NCI-H446 treated with DMSO at 0.1 percent for 48 hours (cell line): Measurements from ENCODE around the gene PLAC8.
"Not testable (repeated sequence)": the region's sequence is repeated elsewhere in the genome, so short reads cannot be mapped to it uniquely, and the experiment has no call there.

Source experiments
- DNase-seq: peaks from one replicate; lab custom pipeline; 2025; lab: John Stamatoyannopoulos, UW

PLAC8 gene, protein sequence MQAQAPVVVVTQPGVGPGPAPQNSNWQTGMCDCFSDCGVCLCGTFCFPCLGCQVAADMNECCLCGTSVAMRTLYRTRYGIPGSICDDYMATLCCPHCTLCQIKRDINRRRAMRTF

DNA sequence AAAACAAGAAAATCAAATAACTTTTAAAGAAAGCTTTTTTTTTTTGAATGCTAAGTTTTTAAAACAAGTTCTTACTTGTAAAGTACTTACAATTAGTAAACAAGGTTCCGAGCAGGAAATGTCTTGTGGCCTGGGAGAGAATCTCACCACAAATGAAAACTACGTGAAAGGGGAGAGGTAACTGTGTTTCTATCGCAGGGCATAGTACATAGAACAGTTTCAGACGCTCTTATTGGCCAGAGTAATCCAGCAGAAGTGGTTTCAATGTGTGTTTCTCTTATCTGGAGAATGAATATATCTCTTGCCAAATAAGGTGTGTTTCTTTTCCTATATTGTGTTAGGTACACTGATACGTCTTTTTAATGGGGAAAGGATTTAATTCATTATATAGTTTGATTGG, at the start of gene PLAC8:
PLAC8 (minus strand) TSS at position 154 of the 400 bp plus-strand sequence. CDS start 6,808 bp downstream, outside the sequence.
- DNase-seq: no peak

DNA sequence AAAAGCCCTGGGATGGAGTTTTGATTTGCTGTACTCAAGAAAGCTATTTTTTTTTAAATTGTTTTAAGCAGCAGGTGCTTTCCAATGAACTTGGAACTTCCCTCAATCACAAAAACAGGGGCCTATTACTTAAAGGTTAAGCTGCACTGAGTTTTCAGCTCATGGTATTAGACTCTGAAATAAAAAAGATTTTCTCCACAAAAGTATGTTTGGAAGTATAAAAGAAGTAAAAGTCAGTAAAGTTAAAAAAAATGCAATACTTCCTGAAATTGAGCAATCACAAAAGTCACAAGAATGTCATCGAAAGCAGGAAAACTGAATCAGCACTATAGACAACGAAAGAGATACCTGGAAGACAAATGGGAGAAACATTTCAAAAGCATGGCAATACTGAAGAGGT, 38.9 kb upstream of the PLAC8 start:
- DNase-seq: no peak

DNA sequence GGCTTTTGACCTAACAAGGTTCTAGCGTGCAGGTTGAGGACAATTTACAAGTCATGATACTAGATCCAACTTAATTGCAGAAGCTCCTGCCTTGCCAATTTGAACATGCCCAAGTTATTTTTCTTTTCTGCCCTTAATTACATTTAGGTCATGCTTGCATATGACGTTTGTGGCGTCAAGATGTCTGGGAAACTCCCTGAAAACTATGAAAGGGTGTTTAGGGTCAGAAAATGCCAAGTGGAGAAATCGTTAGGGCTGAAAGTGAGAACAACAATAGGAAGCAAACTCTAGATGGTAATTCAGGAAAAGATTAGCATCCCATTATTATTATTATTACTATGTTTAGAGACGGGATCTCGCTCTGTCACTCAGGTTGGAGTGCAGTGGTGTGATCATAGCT, 38.2 kb upstream of the PLAC8 start:
- no peak for DNase-seq

DNA sequence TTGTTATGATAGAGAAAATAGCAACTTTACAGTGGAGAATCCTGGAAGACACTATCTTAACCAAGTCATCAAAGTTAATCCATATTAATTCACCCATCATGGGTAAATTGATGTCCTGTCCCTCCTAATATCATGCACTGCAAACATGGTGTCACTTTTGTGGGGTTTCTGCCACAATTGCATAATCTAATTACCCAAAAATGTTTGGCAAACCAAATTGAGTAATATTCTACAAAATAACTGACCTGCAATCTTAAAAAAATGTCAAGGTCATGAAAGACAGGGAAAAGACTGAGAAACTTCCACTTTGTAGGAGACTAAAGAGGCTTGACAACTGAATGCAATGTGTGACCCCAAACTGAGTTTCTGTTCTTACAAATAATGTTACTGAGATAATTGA, 37.1 kb upstream of the PLAC8 start:
- no peak for DNase-seq

DNA sequence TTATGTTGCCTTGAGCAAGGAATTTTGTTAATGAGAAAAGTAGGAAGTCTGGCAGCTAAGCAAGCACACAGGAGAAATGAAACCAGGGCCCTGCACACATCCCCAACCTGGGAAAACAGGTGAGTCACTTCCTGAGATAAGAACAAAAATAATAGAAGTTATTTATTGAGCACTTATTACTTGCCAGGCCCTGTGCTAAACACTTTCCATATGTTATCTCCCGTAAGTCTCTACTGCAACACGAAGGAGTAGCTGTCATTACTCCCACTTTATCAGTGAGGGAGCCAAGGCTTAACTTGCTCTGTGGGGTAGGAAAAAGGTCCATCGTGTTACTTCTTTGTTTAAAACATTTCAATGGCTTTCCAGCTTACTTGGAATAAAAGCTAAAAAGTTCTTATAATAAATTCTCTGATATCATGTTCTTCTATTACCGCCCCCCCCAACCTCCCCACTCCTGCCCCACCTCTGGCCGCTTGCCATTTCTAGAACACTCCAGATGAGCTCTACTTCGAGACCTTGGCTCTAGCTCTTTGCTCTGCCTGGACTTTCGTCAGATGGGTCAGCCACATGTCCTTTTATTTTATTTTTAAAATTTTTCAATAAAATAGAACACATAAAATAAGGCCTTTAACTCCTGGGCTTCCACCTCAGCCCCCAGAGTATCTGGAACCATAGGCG, 36.3 kb upstream of the PLAC8 start:
- DNase-seq: no peak

DNA sequence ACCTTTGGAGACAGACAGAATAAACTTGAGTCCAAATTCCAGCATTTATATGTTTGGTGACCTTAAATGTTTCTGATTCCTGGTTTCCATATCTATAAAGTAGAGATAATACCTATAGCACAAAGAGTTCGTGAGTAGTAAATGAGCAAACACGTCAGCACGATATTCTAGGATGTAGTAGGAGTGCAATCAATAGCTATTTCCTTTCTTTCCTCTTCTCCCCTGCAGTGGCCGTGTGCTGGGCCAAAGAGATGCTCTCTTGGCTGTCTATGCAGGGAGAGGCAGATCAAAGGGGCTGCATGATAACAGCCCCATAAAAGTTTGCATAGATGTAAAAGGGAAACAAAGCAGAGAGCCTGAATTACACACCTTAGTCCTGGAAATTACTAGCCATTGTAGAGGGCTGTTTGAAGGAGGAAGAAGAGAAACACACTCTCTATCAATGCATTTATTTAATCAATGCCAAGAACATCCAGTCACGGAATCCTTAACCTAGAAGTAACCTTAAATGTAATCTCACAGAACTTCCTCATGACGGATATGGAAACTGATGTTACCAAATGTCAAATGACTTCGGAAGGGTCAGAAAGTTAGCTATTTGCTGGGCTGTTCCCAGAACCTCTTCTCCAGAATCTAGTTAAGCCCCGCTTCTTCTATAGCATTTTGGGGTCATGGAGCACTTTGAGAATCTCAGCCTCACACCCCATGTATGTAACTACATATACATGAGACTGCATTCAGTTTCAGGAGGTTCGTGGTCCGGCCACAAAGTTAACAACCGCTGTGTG, 35.5 kb upstream of the PLAC8 start:
- no peak for DNase-seq

DNA sequence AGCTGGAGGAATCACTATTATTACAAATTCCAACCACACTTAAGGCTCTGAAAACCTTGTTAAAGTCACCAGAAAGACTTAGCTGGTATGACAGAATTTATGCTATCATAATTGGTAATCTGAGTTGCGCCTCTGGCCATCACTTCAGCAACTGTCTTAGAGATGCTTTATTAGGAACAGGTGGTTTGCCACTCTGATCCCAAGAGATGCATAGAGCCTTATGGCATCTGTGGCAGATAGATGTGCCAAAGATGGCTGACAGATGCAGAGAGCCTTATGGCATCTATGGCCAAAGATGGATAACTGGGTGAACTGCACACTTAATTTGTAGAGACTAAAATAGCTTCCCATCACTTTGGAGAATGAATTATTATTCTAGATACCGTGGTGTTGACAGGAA, 32.3 kb upstream of the PLAC8 start:
- no peak for DNase-seq

DNA sequence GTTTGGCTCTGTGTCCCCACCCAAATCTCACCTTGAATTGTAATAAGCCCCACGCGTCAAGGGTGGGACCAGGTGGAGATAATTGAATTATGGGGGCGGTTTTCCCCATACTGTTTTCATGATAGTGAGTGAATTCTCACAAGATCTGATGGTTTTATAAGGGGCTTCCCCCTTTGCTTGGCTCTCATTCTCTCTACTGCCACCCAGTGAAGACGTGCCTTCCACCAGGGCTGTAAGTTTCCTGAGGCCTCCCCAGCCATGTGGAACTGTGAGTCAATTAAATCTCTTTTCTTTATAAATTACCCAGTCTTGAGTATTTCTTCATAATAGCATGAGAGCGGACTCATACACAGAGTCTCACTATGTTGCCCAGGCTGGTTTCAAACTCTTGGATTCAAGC, 31.2 kb upstream of the PLAC8 start:
- not testable (repeated sequence) for DNase-seq

DNA sequence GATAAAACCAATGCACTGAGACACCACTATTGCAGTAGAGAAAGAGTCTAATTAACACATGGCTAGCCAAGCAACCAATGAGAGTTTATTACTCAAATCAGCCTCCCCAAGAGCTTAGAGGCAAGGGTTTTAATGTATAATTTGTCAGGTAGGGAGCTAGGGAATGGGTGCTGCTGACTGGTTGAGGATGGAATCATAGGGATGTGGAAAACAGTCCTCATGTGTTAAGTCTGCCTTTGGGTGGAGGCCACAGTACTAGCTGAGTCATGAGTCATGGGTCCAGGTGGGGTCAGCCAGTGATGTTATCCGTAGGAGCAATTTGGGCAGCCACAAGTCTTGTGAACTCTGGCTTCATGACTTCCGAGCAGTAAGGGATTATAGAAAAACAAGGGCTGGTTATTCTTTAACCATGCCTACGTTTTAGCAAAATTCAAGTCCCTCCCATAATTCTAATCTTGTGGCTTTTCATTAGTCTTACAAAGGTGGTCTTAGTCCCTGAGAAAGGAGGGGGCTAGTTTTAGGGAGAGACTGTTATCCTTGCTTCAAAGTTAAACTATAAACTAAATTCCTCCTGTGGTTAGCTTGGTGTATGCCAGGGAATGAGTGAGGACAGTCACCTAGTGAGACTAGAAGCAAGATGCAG, 25.1 kb upstream of the PLAC8 start:
- DNase-seq: no peak

DNA sequence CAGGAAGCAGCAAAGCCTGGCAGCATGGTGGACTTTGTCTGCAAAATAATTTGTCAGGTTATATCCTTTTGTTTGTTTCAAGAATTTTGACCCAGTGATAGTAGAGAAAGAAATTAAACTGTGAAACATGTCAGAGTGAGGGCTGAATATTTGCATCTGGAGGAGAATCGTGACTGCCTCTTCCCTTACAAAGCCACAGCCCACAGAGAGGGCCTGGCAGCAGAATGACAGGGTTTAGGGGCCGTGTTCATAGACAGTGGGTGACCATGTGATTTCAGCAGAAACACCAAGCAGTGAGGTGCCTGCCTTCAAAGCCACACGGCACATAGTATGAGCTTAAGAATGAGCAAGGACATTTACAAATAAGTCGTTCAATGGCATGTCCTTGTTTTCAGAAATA, 24.4 kb upstream of the PLAC8 start:
- DNase-seq: no peak

DNA sequence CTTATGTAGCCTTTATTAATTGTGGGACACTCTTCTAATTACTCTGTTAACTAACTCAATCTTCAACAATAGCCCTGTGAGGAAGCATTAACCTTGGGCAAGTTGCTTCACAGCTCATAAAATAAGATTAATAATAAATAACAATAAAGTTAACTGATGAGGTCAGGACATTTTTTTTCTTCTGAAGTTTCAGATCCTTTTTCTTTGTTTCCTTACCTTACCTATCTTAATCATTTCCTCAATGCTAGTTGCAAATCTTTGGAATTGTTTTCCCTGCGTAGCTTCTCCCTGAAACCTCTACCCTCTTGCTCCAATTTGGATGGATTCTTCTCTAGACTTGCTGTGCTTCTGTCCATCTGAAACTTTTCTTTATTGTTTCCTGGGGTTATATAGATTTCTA, 17.5 kb upstream of the PLAC8 start:
- no peak for DNase-seq

DNA sequence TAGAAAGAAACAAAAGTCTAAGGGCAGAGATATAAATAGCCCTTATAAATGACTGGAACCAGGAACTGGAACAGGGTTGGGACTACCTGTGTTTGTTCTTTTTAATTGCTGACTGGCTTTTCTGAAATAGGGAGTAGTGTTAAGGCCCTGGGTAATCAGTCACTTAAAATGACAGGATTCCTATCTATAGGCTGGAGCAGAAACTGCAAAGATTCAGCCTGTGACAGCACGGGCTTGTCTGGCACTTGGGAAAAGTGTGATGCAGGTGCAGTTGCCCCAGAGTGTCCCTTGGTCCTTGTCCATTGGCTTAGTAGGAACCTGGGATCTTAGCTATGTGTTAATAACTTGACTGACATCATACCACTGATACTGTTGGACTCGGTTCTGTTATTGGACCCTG, 14.7 kb upstream of the PLAC8 start:
- DNase-seq: no peak

DNA sequence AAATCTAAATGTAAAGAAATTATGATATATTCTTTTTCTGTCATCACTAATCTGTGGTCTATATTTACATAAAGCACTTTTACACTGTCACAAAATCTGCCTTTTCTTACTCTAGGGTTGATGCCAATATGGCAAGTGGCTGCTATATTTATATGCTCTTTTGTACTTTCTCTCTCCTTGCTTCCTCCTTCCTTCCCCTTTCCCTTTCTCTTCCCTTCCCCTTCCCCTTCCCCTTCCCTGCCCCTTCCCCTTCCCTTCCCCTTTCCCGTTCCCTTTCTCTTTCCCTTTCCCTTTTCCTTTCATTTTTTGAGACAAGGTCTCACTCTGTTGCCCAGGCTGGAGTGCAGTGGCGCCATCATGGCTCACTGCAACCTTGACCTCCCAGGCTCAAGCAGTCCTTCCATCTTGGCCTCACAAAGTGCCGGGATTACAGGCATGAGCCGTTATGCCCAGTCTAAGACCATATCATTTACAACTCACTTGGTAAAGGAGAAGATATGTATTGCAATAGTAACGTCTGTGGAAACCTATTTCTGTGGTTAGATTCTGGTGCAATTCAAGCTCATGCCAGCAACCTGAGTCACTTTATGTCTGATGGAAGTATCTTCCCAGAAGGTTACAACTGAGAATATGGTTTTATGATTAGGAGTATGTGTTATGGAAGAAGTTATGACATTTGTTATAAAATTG, 13.9 kb upstream of the PLAC8 start:
- no peak for DNase-seq

DNA sequence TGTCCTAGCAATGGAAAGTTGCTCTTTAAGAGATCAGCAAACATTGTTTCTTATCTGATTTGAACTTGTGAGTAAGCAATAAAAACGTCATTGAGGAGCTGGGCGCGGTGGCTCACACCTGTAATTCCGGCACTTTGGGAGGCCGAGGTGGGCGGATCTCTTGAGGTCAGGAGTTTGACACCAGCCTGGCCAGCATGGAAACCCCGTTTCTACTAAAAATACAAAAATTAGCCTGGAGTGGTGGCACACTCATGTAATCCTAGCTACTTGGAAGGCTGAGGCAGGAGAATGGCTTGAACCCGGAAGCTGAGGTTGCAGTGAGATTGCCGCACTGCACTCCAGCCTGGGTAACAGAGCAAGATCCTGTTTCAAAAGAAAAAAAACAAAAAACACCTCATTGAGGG, 11.2 kb upstream of the PLAC8 start:
- no peak for DNase-seq

DNA sequence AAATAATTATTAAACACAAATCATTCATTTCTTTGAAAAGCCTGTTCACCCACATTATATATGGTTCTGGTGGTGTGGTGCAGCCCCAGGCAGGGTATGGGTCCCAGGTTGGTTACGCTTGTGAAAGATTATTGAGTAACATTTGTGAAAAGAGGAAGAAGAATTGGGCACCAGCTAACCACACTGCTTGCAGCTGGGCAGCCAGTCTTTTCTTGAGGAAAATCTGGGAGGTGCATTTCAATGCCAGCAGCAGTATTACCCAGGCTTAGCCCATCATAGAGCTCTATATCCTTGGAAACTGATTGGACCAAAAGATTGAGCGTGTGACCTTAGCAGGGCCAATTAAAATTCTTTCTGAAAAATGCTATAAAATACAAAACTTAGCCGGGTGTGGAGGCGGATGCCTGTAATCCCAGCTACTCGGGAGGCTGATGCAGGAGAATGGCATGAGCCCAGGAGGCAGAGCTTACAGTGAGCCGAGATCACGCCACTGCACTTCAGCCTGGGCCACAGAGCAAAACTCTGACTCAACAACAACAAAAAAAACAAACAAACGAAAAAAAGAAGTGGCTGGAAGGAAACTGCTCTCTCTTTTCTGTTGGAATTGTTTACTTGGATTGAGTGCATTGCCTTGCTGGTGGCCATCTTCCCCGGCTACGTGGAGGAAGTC, 9.7 kb upstream of the PLAC8 start:
- DNase-seq: no peak

DNA sequence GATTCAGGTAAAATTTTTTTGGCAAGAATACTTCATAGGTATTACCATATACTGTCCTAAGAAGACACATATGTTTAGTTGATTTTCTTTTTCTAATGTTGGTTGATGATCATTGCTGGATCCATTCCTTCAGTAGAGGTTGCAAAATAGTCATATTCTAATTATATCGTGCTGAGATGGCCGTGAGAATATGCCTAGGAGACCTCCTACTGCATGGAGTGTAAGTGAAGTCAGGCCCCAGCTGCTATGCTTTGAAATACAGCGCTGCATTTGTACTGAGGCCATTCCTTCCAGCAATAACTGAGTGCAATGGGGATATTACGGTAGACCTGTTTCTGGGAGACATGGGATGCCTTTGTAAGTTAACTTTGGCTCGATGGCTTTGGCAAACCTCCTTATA, 6.7 kb upstream of the PLAC8 start:
- DNase-seq: no peak

DNA sequence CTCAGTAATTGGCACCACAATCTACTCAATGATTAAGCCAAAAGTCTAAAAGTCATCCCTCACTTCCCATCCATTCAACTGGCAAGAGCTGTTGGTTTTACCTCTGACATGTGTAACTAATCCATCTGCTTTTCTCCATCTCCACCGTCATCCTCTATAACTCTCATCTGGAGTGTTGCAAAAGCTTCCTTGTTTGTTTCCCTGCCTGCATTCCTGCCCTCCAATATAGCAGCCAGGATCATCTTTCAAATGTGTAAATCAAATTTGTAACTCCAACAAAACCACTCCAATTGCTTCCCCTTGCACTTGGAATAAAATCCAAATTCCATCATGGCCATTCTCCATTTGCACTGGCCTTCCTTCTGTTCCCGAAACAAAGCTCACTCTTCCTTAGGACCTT, 4.3 kb upstream of the PLAC8 start:
- no peak for DNase-seq

DNA sequence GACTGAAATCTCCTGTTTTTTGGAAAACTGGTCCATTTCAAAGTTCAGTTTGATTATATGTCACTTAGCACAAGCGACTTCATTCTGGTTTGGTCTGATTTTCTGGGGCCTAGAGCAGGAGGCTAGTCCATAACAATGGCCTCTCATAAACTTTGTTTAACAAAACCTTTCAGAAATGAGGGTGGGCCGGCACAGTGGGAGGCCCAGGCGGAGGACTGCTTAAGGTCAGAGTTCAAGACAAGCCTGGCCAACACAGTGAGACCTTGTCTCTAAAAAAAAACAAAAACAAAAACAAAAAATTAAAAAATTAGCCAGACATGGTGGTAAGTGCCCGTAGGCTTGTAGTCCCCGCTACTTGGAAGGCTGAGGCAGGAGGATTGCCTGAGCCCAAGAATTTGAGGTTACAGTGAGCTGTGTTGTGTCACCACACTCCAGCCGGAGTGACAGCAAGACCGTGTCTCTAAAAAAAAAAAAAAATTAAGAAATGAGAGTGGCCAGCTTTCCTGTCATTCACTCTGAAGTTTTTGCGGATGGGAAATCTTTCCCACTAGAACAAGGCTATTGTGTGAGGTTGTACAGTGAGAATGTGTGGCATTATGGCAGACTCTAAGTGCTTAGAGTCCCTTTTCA, 1.2 kb upstream of the PLAC8 start:
- no peak for DNase-seq

DNA sequence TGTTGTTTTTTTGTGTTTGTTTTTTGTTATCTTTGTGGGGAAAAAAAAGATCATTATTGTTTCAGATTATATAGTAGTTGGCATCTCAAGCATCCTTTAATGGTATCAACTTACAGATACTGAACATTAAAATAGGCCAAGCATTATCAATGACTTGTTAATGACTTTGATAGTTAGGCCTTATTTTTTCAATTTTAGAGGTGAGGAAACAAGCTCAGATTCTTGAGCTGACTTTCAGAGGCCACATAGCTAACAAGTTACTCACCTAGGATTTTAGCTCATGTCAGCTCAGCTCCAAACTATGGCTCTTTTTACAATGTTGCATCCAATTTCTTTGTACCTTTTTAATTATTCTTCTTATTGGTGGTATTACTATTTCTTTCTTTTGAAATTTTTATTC, 471 bp upstream of the PLAC8 start:
- no peak for DNase-seq

DNA sequence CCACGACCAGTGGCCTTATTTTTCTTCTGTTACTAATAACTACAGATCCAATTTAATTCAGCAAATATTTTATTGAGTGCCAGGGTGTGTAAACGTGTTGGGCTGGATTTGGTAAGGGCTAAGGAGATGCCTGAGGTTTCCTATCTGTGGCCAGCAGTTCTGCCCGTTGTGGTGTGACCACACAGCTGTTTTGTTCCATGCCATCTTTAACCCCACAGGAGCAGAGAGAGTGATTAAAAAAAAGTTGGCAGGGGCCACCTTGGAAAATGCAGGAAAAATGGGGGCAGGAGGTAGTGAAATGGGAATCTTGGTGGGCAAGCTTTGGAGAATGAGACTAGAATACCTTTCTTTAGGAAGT, 1.1 kb downstream of the PLAC8 start:
- no peak for DNase-seq

DNA sequence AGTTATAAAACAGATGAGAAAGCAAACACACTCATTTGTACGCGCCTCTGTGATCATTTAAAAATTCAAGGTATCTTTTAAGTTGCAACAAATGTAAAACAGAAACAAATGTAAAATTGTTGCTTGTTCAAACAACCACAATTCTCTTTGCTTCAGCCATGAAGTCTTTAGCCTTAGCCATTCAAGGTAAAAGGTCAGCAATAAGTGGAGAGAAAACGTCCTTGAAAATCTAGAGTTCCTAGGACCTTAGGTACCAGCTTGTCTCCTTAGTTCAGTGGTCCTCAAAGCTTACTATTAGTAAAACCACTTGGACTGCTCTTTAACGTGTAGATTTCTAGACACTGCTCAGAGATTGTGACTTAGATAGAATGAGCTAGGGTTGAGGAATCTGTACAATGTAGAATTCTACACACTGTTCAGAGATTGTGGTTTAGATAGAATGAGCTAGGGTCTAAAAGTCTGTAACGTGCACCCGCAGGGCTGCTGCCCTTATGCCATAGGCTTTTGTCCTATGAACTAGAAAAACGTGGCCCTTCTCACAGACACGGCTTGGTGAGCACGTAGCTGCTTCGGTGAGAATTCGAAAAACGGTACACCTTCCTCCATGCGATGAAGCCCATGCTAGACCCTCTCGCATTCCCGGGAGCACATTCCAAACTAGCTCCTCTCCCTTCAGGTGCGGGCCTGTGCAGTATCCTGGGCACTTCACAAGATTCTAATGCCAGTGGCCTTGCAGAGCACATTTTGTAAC, 1.7 kb downstream of the PLAC8 start:
- DNase-seq: no peak
